ENCODE data around the gene ACSL1.
"Not testable (repeated sequence)": the region's sequence is repeated elsewhere in the genome, so short reads cannot be mapped to it uniquely, and the experiment has no call there.

The ACSL1 gene

DNA sequence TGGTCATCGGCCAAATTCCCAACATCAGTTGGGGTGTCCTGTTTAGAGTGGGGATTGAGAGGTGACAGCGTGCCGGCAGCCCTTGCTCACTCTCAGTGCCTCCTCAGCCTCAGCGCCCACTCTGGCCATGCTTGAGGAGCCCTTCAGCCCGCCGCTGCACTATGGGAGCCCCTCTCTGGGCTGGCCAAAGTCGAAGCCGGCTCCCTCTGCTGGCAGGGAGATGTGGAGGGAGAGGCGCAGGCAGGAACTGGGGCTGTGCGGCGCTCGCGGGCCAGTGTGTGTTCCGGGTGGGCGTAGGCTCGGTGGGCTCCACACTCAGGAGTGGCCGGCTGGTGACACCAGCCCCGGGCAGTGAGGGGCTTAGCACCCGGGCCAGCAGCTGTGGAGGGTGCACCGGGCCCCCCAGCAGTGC lies 84.8 kb downstream of the ACSL1 start:
- no peak for DNase-seq (ENCODE audit: low spot score)
- TF ChIP-seq, protein P1, sequence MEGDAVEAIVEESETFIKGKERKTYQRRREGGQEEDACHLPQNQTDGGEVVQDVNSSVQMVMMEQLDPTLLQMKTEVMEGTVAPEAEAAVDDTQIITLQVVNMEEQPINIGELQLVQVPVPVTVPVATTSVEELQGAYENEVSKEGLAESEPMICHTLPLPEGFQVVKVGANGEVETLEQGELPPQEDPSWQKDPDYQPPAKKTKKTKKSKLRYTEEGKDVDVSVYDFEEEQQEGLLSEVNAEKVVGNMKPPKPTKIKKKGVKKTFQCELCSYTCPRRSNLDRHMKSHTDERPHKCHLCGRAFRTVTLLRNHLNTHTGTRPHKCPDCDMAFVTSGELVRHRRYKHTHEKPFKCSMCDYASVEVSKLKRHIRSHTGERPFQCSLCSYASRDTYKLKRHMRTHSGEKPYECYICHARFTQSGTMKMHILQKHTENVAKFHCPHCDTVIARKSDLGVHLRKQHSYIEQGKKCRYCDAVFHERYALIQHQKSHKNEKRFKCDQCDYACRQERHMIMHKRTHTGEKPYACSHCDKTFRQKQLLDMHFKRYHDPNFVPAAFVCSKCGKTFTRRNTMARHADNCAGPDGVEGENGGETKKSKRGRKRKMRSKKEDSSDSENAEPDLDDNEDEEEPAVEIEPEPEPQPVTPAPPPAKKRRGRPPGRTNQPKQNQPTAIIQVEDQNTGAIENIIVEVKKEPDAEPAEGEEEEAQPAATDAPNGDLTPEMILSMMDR (IDR thresholded peaks at IDR 0.05), result no peak
- Histone ChIP-seq H3K4me3 (no peak overlapping the region), H3K27ac (no peak overlapping the region)

DNA sequence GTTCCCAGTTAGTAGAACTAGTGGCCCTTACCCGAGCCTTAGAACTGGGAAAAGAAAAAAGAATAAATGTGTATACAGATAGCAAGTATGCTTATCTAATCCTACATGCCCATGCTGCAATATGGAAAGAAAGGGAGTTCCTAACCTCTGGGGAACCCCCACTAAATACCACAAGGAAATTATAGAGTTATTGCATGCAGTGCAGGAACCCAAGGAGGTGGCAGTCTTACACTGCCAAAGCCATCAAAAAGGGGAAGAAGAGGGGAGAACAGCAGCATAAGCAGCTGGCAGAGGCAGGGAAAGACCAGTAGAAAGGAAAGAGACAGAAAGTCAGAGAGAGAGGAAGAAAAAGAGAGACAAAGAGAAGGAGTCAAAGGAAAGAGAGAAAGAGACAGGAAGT lies 86.2 kb downstream of the ACSL1 start:
- not testable (repeated sequence) for DNase-seq (ENCODE audit: low spot score); H3K27ac ChIP-seq; H3K4me3 ChIP-seq

DNA sequence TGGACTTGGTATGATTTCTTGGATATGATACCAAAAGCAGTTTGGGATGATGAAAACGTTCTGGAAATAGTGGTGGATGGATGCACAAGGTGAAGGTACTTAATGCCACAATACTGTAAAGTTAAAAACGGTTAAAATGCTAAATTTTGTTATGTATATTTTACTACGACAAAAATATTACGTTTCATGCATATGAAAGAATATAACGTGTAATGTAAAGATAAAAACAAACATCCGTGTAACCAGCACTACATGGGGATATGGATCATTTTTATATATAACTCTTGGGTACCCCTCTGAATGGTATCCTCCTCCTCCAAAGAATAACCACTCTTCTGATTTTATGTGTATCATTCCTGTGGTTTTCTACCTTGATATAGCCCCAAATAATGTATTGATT lies 91.0 kb downstream of the ACSL1 start:
- TF ChIP-seq, protein P1 (IDR thresholded peaks at IDR 0.05), result no peak
- no peak for DNase-seq (ENCODE audit: low spot score)
- peak overlapping the region; percentile 76 for H3K4me3 ChIP-seq
- no peak overlapping the region for H3K27ac ChIP-seq

DNA sequence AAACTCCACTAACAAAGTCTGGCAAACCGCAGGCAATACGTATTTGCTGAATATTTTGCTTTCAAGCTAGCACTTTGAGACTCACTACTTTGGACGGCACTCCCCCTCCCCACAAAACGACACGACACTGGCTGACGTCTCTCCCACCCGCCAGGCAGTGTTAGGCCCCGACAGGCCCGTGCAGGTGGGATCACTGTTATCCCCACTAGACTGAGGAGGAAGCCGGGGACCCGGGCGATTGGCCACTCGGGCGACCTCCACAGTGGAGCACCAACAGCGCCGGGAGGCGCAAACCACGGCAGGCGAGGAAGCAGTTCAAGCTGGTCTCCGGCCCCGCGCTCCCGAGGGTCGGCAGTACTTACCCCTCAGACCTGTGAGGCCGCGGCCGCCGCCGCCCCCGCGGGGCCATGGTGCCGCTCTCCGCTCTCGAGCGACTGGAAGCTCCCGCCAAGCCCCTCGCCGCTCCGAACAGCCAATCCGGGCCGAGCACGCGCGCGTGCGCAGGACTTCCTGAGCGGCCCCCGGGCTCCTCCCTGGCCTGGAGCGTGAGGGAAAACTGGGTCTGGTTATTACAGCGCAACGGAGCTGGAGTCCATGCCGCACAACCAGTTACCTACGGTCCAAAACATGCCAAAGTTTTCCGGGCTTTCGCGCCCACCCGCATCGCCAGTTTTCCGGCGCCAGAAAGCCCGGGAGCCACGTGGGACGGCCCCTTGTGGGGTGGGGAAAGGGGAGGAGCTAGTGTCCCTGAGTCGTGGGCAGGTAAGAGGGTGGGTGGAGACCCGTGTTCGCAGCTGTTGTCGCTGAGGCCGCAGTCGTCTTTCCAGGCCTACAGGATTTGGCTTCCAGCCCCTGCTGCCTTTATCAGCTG lies 91.9 kb downstream of the ACSL1 start, which contains the start of gene CENPU:
CENPU (minus strand) TSS at position 443 of the 871 bp plus-strand sequence; CDS start at position 409, 34 bp downstream.
- peak; percentile 98 for DNase-seq (ENCODE audit: low spot score)
- TF ChIP-seq, protein P1 (IDR thresholded peaks at IDR 0.05), result no peak
- Histone ChIP-seq H3K4me3 (peak within 1 kb of the TSS; percentile 76), H3K27ac (peak within 1 kb of the TSS; percentile 22 to 74)

DNA sequence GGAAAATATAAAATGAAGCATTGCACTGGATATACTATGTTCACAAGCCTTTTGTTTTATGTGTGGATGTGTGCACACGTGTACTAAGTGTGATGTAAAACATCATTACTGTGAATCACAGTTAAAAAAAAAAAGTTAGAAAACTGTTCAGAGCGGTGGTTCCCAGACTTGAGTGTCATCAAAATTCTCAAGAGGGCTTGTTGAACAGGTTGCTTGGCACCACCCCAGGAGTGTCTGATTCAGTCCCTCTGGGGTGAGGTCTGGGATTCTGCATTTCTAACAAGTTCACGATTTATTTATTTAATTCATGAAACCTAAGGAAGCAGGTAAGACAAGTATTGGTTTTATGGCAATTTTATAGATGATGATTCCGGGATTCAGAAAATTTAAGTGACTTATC lies 93.6 kb downstream of the ACSL1 start:
- TF ChIP-seq, protein P1 (IDR thresholded peaks at IDR 0.05), result no peak
- Histone ChIP-seq H3K27ac (no peak overlapping the region), H3K4me3 (no peak overlapping the region)
- no peak for DNase-seq (ENCODE audit: low spot score)

DNA sequence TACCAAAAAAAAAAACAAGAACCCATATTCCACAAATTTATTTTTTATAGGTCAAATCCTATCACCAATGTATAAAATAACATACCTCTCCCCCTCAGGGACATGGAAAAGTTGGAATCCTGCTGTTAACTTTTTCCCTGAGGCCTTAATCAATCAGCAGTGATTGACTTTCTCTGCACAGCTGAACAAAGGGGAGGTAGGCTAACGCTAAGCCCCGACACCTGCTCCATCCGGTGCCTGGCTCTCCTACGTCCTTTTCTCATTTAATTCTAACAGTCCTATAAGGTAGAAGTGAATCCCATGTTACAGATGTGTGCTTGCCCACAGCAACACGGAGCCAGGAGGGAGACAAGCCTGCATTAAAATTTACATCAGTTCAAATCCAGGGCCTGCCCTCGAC lies 94.7 kb downstream of the ACSL1 start:
- no peak for DNase-seq (ENCODE audit: low spot score)
- TF ChIP-seq, protein P1 (IDR thresholded peaks at IDR 0.05), result no peak

DNA sequence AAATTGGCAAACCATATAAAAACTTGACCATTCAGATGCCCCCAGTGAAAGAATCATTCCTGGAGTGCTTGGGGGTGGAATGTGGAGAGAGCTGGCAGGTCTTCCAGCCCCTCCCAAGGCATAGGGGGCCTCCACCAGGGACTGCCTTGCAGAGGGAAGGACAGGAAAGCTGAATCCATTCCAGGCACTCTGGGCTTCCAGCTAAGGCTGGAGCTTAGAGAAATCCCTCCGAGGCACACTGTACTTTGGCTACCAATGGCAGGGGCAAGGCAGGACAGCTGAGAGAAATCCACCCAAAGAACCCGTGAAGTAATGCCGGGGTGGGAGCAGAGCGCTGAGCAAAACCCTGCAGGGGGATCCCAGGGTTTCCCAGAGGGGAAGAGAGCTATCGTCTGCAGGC lies 95.8 kb downstream of the ACSL1 start:
- TF ChIP-seq, protein P1 (IDR thresholded peaks at IDR 0.05), result no peak
- Histone ChIP-seq H3K27ac (no peak overlapping the region), H3K4me3 (no peak overlapping the region)
- DNase-seq (ENCODE audit: low spot score), result no peak

More for the DNA sequence above, 94.7 kb downstream of the ACSL1 start:
- H3K4me3 ChIP-seq, result no peak overlapping the region
- no peak overlapping the region for H3K27ac ChIP-seq
